ENCODE data around the gene RYR3.
A peak's percentile ranks its signal among the peaks of the same experiment; 100 is the strongest.

The RYR3 gene

DNA sequence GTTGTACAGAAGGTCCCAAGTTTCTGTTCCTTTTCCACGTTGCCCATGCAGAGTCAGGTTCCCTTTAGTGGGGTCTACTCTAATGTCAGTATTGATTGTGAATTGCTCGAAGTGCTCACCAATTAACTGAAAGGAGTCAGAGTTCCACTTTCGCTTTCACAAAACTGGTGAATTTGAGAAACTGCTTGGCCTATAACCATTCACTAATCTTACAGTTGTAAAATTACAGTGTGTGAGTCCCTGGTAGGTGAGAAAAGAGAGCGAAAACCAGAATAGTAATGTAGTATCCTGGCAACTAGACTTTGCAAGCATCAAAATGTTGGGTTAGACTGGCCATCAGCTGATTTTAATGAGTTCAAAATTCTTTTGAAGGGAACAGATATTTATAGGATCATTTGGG is 420.0 kb downstream of the RYR3 start:
- FAIRE-seq (no peak), DNase-seq (ENCODE audit: insufficient read length) (no peak)
- TF ChIP-seq POLR2A (IDR thresholded peaks at IDR 0.05; ENCODE audit: low read depth, low read length) (no peak), POLR2AphosphoS5 (IDR thresholded peaks at IDR 0.05; ENCODE audit: low read depth, low read length) (no peak), TAF1 (IDR thresholded peaks at IDR 0.05; ENCODE audit: borderline replicate concordance, low read depth, low read length) (no peak)

DNA sequence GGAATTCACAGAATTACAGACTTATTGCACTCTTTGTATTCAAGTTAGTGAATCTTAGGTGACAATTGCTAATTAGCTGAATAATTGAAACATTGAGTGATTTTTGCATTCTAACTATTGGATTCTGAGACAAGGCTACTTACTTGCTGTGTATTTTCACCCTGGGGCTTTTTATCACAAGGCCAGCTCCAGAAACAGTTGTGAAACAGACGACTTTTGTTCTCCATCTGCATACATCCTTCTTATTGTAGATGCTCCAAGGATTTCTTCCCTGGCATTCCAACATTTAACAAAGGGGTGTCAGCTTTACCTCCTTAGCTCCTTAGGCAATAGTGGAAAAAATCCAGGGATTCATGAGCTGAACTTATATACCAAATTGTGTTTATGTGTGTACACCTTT is 424.4 kb downstream of the RYR3 start:
- FAIRE-seq (no peak), DNase-seq (ENCODE audit: insufficient read length) (no peak)
- TF ChIP-seq TAF1 (IDR thresholded peaks at IDR 0.05; ENCODE audit: borderline replicate concordance, low read depth, low read length), result no peak
- TF ChIP-seq POLR2AphosphoS5 (IDR thresholded peaks at IDR 0.05; ENCODE audit: low read depth, low read length), result no peak
- TF ChIP-seq POLR2A (IDR thresholded peaks at IDR 0.05; ENCODE audit: low read depth, low read length), result no peak

DNA sequence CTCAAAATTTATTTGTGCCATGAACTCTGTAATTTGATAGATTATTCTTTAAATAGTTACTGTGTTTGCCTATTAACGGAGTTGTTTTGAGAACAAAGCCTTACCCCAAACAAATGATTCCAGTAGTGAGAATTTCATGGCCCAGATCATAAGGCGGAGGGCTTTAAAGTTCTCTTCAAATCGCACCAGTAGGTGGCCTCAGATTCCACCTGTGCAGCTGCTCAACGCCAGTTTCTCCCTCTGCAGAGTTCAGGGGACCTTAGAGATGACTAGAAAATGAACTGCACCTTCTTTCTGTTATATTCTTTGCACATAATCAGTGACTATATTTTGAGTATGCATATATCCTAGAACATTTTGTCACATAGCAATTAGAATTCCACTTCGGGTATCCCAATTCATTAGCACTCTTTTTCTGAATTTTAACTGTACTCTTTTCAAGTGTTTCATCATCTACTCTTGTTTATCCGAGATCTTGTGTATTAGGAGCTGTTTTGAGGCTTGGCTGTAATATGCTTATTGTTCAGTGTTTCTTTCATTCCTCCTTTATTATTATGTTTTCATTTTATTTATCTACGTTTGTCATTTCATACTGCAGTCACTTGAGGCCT is 425.0 kb downstream of the RYR3 start:
- DNase-seq (ENCODE audit: insufficient read length) (no peak), FAIRE-seq (peak; percentile 54)
- TF ChIP-seq POLR2AphosphoS5 (IDR thresholded peaks at IDR 0.05; ENCODE audit: low read depth, low read length), result no peak
- no peak for TF ChIP-seq TAF1 (IDR thresholded peaks at IDR 0.05; ENCODE audit: borderline replicate concordance, low read depth, low read length)
- no peak for TF ChIP-seq POLR2A (IDR thresholded peaks at IDR 0.05; ENCODE audit: low read depth, low read length)

DNA sequence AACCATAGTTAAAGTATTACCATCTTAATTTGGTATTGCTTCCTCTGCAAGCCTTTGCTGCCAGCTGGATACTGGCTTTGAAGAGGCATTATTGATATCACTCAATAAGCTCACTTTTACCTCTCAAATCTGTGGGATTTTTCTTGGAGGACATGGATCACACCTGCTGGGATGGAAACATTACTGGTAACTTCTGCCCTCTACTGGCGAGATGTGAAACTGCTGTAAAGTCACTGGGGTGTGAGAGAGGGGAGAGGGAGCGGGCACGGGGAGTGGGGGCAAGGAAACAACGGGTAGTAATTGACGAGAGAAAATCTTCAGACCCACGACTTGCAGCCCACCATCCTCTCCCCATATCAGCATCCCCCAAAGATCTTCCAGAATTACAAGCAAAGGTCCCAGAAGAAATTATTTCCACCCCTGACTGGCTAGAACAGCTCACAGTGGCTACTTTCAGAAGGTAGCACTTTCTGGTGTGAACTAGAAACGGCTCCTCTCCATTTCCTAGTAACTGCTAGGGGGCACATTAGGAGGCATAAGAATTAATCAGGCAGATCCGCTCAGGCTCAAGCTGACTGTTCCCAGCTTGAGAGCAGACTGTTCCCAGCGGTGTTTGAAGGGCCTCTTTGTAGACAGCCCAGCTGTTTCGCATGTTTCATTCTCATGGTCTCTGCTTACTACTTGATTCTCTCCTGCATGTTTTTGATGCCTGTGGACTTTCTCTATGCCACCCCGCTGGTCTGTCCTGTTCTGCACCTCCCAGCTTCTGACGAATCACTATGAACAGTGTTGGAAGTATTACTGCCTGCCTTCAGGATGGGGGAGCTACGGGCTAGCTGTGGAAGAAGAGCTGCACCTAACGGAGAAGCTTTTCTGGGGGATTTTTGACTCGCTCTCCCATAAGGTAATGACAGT is 427.2 kb downstream of the RYR3 start:
- TF ChIP-seq TAF1 (IDR thresholded peaks at IDR 0.05; ENCODE audit: borderline replicate concordance, low read depth, low read length) (no peak), POLR2AphosphoS5 (IDR thresholded peaks at IDR 0.05; ENCODE audit: low read depth, low read length) (no peak), POLR2A (IDR thresholded peaks at IDR 0.05; ENCODE audit: low read depth, low read length) (no peak)
- FAIRE-seq (peak; percentile 61), DNase-seq (ENCODE audit: insufficient read length) (no peak)

DNA sequence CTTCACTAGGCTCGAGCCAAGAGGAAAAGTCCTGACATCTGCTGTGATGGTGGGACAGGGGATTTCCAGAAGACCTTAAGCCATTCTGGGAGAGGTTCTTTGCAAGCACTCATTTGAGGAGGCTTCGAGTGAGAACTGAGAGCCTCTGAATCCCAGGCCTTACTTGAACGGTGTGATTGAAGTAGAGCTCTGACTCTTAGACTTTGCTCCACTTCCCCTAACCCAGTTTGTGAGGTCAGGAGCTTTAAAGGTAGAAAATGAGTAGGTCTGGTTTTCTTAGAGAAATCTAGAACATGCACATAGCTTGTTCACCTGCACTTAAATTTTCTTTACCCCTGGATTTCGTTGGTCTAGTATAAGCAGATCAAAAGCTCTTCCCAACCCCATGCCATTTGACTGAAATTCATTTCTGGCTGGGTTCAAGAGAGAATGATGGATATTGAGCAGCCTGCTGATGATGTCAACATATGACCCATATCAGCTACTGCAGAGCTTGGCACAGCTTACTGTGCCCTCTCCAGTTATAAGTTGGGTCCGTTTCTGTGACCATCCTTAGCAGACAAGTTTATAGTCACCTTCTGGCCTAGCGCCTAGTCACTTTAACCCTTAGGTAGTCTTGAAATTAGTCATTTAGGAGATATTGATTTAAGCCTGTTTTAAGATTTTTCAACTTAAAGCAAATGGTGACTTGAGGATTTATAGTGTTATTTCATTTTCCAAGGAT is 428.3 kb downstream of the RYR3 start:
- FAIRE-seq, result no peak
- DNase-seq (ENCODE audit: insufficient read length), result no peak
- no peak for TF ChIP-seq TAF1 (IDR thresholded peaks at IDR 0.05; ENCODE audit: borderline replicate concordance, low read depth, low read length)
- TF ChIP-seq POLR2A (IDR thresholded peaks at IDR 0.05; ENCODE audit: low read depth, low read length), result no peak
- TF ChIP-seq POLR2AphosphoS5 (IDR thresholded peaks at IDR 0.05; ENCODE audit: low read depth, low read length), result no peak

DNA sequence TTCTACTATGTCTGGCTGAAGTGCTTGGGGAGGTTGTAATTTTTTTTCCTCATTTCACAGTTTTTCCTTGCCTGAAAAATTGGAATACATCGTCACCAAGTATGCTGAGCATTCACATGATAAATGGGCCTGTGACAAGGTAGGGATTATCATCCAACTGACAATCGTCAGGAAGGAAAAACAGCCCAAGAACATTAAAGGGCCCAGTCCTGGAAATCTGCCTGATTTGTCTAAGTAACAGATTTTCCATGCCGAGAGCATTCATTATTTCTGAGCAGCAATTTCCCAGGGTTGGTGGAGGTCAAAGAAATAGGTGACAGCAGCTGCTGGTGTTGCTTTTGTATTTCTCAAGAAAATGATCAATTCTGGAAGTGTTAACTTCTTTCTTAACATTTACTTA is 431.5 kb downstream of the RYR3 start:
- FAIRE-seq (no peak), DNase-seq (ENCODE audit: insufficient read length) (no peak)
- TF ChIP-seq POLR2A (IDR thresholded peaks at IDR 0.05; ENCODE audit: low read depth, low read length) (no peak), TAF1 (IDR thresholded peaks at IDR 0.05; ENCODE audit: borderline replicate concordance, low read depth, low read length) (no peak), POLR2AphosphoS5 (IDR thresholded peaks at IDR 0.05; ENCODE audit: low read depth, low read length) (no peak)

DNA sequence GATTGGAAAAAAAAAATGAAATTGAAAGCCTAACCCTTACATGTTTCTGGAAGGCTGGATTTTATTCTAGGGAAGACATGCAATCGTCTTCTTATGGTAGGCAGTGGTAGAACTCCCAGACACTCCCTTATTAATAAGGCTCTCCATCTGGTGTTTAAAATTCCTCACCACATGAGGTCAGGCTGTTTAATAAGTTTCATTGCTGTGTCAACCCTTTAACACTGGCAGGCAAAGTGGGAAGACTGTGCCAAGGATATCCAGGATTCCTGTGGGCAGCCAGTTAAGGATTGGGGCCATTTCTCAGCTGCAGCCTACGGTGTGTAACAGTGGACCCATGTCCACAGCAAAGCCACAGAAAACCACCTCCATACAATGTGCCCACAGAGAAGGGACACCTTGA is 432.0 kb downstream of the RYR3 start:
- DNase-seq (ENCODE audit: insufficient read length), result no peak
- no peak for FAIRE-seq
- TF ChIP-seq TAF1 (IDR thresholded peaks at IDR 0.05; ENCODE audit: borderline replicate concordance, low read depth, low read length) (no peak), POLR2A (IDR thresholded peaks at IDR 0.05; ENCODE audit: low read depth, low read length) (no peak)

DNA sequence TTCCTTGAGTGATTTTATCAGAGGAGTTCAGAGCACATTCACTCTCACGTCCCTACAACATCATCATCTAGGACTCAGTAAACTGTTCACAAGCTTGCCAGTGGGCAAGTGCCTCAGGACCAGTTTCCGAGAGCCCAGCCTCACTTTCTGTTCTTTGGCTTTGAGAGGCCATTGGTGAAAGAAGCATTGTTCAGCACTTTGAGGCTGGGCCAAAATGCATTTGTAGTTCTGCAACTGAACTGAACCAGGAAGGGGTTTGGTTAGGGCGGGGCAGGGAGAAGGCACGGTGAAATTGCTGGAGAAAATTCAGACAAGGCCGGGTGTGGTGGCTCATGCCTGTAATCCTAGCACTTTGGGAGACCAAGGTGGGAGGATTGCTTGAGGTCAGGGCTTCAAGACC is 435.4 kb downstream of the RYR3 start:
- no peak for DNase-seq (ENCODE audit: insufficient read length)
- TF ChIP-seq POLR2AphosphoS5 (IDR thresholded peaks at IDR 0.05; ENCODE audit: low read depth, low read length), result no peak
- no peak for TF ChIP-seq TAF1 (IDR thresholded peaks at IDR 0.05; ENCODE audit: borderline replicate concordance, low read depth, low read length)
- no peak for TF ChIP-seq POLR2A (IDR thresholded peaks at IDR 0.05; ENCODE audit: low read depth, low read length)
- FAIRE-seq, result no peak

DNA sequence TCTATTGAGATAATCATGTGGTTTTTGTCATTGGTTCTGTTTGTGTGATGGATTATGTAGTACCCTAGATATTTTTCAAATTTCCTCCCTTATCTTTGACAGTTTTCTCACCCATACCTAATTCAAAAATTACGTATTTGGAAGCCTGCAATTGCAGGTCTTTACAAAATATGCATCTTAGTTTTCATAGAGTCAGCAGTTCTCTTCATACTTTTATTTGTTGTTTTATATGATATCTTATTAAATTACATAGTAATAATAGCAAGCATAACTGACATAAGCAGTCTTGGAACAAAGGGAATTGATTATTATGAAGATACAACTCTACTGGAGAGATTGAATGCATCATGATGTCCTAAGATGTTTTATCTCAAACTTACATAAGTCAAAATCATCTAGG is 442.2 kb downstream of the RYR3 start:
- FAIRE-seq, result no peak
- no peak for DNase-seq (ENCODE audit: insufficient read length)
- TF ChIP-seq TAF1 (IDR thresholded peaks at IDR 0.05; ENCODE audit: borderline replicate concordance, low read depth, low read length), result no peak
- TF ChIP-seq POLR2AphosphoS5 (IDR thresholded peaks at IDR 0.05; ENCODE audit: low read depth, low read length), result no peak
- TF ChIP-seq POLR2A (IDR thresholded peaks at IDR 0.05; ENCODE audit: low read depth, low read length), result no peak

DNA sequence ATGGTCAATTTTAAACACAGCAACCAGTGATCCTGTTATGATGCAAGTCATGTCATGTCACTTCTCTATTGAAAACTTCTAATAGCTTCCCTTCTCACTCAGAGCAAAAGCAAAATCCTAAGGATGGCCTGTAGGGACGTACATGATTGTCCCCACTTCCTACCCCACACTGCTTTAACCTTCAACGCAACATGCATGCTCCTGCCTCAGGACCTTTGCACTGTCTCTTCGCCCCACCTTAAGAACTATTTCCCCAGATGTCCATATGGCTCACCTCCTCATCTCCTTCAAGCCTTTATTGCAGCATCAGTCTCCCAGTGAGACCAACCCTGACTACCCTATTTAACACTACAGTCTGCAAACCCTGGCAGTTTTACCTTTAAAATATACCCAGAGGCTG is 443.5 kb downstream of the RYR3 start:
- TF ChIP-seq TAF1 (IDR thresholded peaks at IDR 0.05; ENCODE audit: borderline replicate concordance, low read depth, low read length) (no peak), POLR2AphosphoS5 (IDR thresholded peaks at IDR 0.05; ENCODE audit: low read depth, low read length) (no peak), POLR2A (IDR thresholded peaks at IDR 0.05; ENCODE audit: low read depth, low read length) (no peak)
- DNase-seq (ENCODE audit: insufficient read length) (no peak), FAIRE-seq (no peak)

DNA sequence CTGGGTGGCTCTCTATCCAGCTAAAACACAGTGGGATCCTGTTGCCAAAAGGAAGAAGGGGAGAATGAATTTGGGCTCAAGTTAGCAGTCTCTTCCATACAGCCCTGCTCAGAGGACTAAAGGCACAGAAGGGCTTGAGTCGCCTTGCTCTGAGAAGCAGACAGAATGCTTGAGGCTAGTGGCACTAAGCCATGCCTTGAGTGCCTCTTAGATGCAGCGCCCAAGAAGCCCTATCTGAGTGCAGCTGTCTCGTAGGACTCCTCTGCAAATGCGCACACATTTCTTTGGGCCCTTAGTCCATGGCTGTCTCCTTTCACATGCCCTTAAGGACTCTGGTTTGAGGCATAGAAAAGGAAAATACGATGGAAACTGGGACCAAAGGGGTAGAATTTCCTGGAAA is 446.2 kb downstream of the RYR3 start:
- FAIRE-seq (no peak), DNase-seq (ENCODE audit: insufficient read length) (no peak)
- no peak for TF ChIP-seq POLR2AphosphoS5 (IDR thresholded peaks at IDR 0.05; ENCODE audit: low read depth, low read length)
- no peak for TF ChIP-seq POLR2A (IDR thresholded peaks at IDR 0.05; ENCODE audit: low read depth, low read length)
- TF ChIP-seq TAF1 (IDR thresholded peaks at IDR 0.05; ENCODE audit: borderline replicate concordance, low read depth, low read length), result no peak
